ENCODE data around the gene PPM1L. TPM values are rescaled to one million over a fixed set of nuclear protein-coding genes. Genes with fewer than 3 reads are reported as not detected.

The PPM1L gene
- total and polyA plus RNA-seq, 9 donors = 5.3 to 13.9 (median 10.9) TPM

GRCh38 chr3:160804762-160805161 lies 48.7 kb downstream of the PPM1L start:
- no peak overlapping the region for H3K27ac ChIP-seq (ENCODE audit: low read length)
- no CpG with 5 or more reads among the region's 1 CpG for WGBS (ENCODE audit: insufficient coverage)
- no peak overlapping the region for H3K4me3 ChIP-seq (ENCODE audit: low read length)
- DNase-seq = peak; percentile 51
- H3K36me3 ChIP-seq (ENCODE audit: control insufficient read depth, insufficient read depth, low read length) = no peaks in the 10 kb centered on the region
- H3K4me1 ChIP-seq (ENCODE audit: control insufficient read depth, insufficient read depth, low read length) = peaks cover 18% of the 10 kb centered on the region
- no peaks in the 10 kb centered on the region for H3K9me3 ChIP-seq (replicated peaks; ENCODE audit: control insufficient read depth, low read depth, low read length)
- no peaks in the 10 kb centered on the region for H3K27me3 ChIP-seq (ENCODE audit: control insufficient read depth, insufficient read depth, low read length)

- no peaks in the 10 kb centered on the region for H3K9me3 ChIP-seq (replicated peaks; ENCODE audit: control insufficient read depth, low read depth, low read length)
- H3K27ac ChIP-seq (ENCODE audit: low read length) = no peak overlapping the region
Measured at GRCh38 chr3:160806094-160806493, 50.1 kb downstream of the PPM1L start.

GRCh38 chr3:160806686-160807085 lies 50.7 kb downstream of the PPM1L start:
- no peak for DNase-seq
- WGBS (ENCODE audit: insufficient coverage) = 90% methylated on average over 2 of the region's 3 CpGs
- no peaks in the 10 kb centered on the region for H3K9me3 ChIP-seq (replicated peaks; ENCODE audit: control insufficient read depth, low read depth, low read length)

More at GRCh38 chr3:160806094-160806493, 50.1 kb downstream of the PPM1L start:
- Histone ChIP-seq H3K36me3 (ENCODE audit: control insufficient read depth, insufficient read depth, low read length) (no peaks in the 10 kb centered on the region), H3K27me3 (ENCODE audit: control insufficient read depth, insufficient read depth, low read length) (no peaks in the 10 kb centered on the region), H3K4me3 (ENCODE audit: low read length) (no peak overlapping the region), H3K4me1 (ENCODE audit: control insufficient read depth, insufficient read depth, low read length) (peaks cover 24% of the 10 kb centered on the region)
- no peak for DNase-seq

GRCh38 chr3:160808838-160809237 lies 52.8 kb downstream of the PPM1L start:
- WGBS (ENCODE audit: insufficient coverage) = 100% methylated on average over 1 of the region's 3 CpGs
- peaks cover 29% of the 10 kb centered on the region for H3K4me1 ChIP-seq (ENCODE audit: control insufficient read depth, insufficient read depth, low read length)
- no peaks in the 10 kb centered on the region for H3K9me3 ChIP-seq (replicated peaks; ENCODE audit: control insufficient read depth, low read depth, low read length)
- no peaks in the 10 kb centered on the region for H3K36me3 ChIP-seq (ENCODE audit: control insufficient read depth, insufficient read depth, low read length)
- no peaks in the 10 kb centered on the region for H3K27me3 ChIP-seq (ENCODE audit: control insufficient read depth, insufficient read depth, low read length)
- H3K4me3 ChIP-seq (ENCODE audit: low read length) = no peak overlapping the region
- H3K27ac ChIP-seq (ENCODE audit: low read length) = no peak overlapping the region
- no peak for DNase-seq

More at GRCh38 chr3:160806686-160807085, 50.7 kb downstream of the PPM1L start:
- Histone ChIP-seq H3K36me3 (ENCODE audit: control insufficient read depth, insufficient read depth, low read length) (no peaks in the 10 kb centered on the region), H3K27me3 (ENCODE audit: control insufficient read depth, insufficient read depth, low read length) (no peaks in the 10 kb centered on the region), H3K4me1 (ENCODE audit: control insufficient read depth, insufficient read depth, low read length) (peaks cover 27% of the 10 kb centered on the region), H3K27ac (ENCODE audit: low read length) (no peak overlapping the region), H3K4me3 (ENCODE audit: low read length) (no peak overlapping the region)

- peaks cover 29% of the 10 kb centered on the region for H3K4me1 ChIP-seq (ENCODE audit: control insufficient read depth, insufficient read depth, low read length)
- no peaks in the 10 kb centered on the region for H3K9me3 ChIP-seq (replicated peaks; ENCODE audit: control insufficient read depth, low read depth, low read length)
- H3K27ac ChIP-seq (ENCODE audit: low read length) = no peak overlapping the region
- no peaks in the 10 kb centered on the region for H3K27me3 ChIP-seq (ENCODE audit: control insufficient read depth, insufficient read depth, low read length)
- no peaks in the 10 kb centered on the region for H3K36me3 ChIP-seq (ENCODE audit: control insufficient read depth, insufficient read depth, low read length)
- DNase-seq = no peak
- H3K4me3 ChIP-seq (ENCODE audit: low read length) = no peak overlapping the region
- WGBS (ENCODE audit: insufficient coverage) = no CpG with 5 or more reads among the region's 2 CpGs
Measured at GRCh38 chr3:160809453-160809852, 53.4 kb downstream of the PPM1L start.

GRCh38 chr3:160810362-160811236 lies 54.6 kb downstream of the PPM1L start:
- Histone ChIP-seq H3K36me3 (ENCODE audit: control insufficient read depth, insufficient read depth, low read length) (no peaks in the 10 kb centered on the region), H3K27ac (ENCODE audit: low read length) (peak overlapping the region; percentile 31), H3K27me3 (ENCODE audit: control insufficient read depth, insufficient read depth, low read length) (no peaks in the 10 kb centered on the region), H3K4me1 (ENCODE audit: control insufficient read depth, insufficient read depth, low read length) (peaks cover 24% of the 10 kb centered on the region), H3K4me3 (ENCODE audit: low read length) (no peak overlapping the region), H3K9me3 (replicated peaks; ENCODE audit: control insufficient read depth, low read depth, low read length) (no peaks in the 10 kb centered on the region)
- DNase-seq = peak; percentile 85
- WGBS (ENCODE audit: insufficient coverage) = 25% methylated on average over 1 of the region's 4 CpGs

GRCh38 chr3:160811237-160811548 lies 55.2 kb downstream of the PPM1L start:
- Histone ChIP-seq H3K9me3 (replicated peaks; ENCODE audit: control insufficient read depth, low read depth, low read length) (no peaks in the 10 kb centered on the region), H3K27me3 (ENCODE audit: control insufficient read depth, insufficient read depth, low read length) (no peaks in the 10 kb centered on the region), H3K27ac (ENCODE audit: low read length) (no peak overlapping the region), H3K4me3 (ENCODE audit: low read length) (no peak overlapping the region), H3K4me1 (ENCODE audit: control insufficient read depth, insufficient read depth, low read length) (peaks cover 24% of the 10 kb centered on the region), H3K36me3 (ENCODE audit: control insufficient read depth, insufficient read depth, low read length) (no peaks in the 10 kb centered on the region)
- peak; percentile 63 for DNase-seq
- no CpG with 5 or more reads among the region's 1 CpG for WGBS (ENCODE audit: insufficient coverage)

- no peaks in the 10 kb centered on the region for H3K36me3 ChIP-seq (ENCODE audit: control insufficient read depth, insufficient read depth, low read length)
- no peaks in the 10 kb centered on the region for H3K27me3 ChIP-seq (ENCODE audit: control insufficient read depth, insufficient read depth, low read length)
- no peak overlapping the region for H3K4me3 ChIP-seq (ENCODE audit: low read length)
- no peak overlapping the region for H3K27ac ChIP-seq (ENCODE audit: low read length)
- DNase-seq = no peak
- no peaks in the 10 kb centered on the region for H3K9me3 ChIP-seq (replicated peaks; ENCODE audit: control insufficient read depth, low read depth, low read length)
- WGBS (ENCODE audit: insufficient coverage) = 40% methylated on average over 2 of the region's 3 CpGs
- H3K4me1 ChIP-seq (ENCODE audit: control insufficient read depth, insufficient read depth, low read length) = peaks cover 24% of the 10 kb centered on the region
Measured at GRCh38 chr3:160812304-160812703, 56.3 kb downstream of the PPM1L start.

GRCh38 chr3:160815280-160815679 lies 59.2 kb downstream of the PPM1L start:
- H3K27me3 ChIP-seq (ENCODE audit: control insufficient read depth, insufficient read depth, low read length) = no peaks in the 10 kb centered on the region
- H3K4me1 ChIP-seq (ENCODE audit: control insufficient read depth, insufficient read depth, low read length) = peaks cover 7% of the 10 kb centered on the region
- no CpG with 5 or more reads among the region's 1 CpG for WGBS (ENCODE audit: insufficient coverage)
- no peaks in the 10 kb centered on the region for H3K36me3 ChIP-seq (ENCODE audit: control insufficient read depth, insufficient read depth, low read length)
- no peak overlapping the region for H3K4me3 ChIP-seq (ENCODE audit: low read length)
- no peaks in the 10 kb centered on the region for H3K9me3 ChIP-seq (replicated peaks; ENCODE audit: control insufficient read depth, low read depth, low read length)
- DNase-seq = no peak
- no peak overlapping the region for H3K27ac ChIP-seq (ENCODE audit: low read length)

GRCh38 chr3:160820022-160820421 lies 64.0 kb downstream of the PPM1L start:
- no CpG with 5 or more reads among the region's 1 CpG for WGBS (ENCODE audit: insufficient coverage)
- Histone ChIP-seq H3K27me3 (ENCODE audit: control insufficient read depth, insufficient read depth, low read length) (no peaks in the 10 kb centered on the region), H3K4me1 (ENCODE audit: control insufficient read depth, insufficient read depth, low read length) (no peaks in the 10 kb centered on the region), H3K9me3 (replicated peaks; ENCODE audit: control insufficient read depth, low read depth, low read length) (no peaks in the 10 kb centered on the region), H3K36me3 (ENCODE audit: control insufficient read depth, insufficient read depth, low read length) (no peaks in the 10 kb centered on the region), H3K27ac (ENCODE audit: low read length) (no peak overlapping the region), H3K4me3 (ENCODE audit: low read length) (no peak overlapping the region)
- DNase-seq = no peak
